ENCODE results near the gene PRDM15. TPM values are rescaled to one million over a fixed set of nuclear protein-coding genes. Genes with fewer than 3 reads are reported as not detected.
"Not testable (repeated sequence)": the region's sequence is repeated elsewhere in the genome, so short reads cannot be mapped to it uniquely, and the experiment has no call there.

PRDM15 gene
- total RNA-seq, 2 donors from 2014 or later = 6.7 to 18.1 TPM

- intact Hi-C loops (cut with DNase I) = no loop called here
- no peak overlapping the region for H3K27ac ChIP-seq
- H3K36me3 ChIP-seq = no peaks in the 10 kb centered on the region
- TF ChIP-seq POLR2A (IDR thresholded peaks at IDR 0.05) (no peak), POLR2AphosphoS5 (IDR thresholded peaks at IDR 0.05) (no peak), CTCF (IDR thresholded peaks at IDR 0.05) (no peak)
- H3K9me3 ChIP-seq = no peaks in the 10 kb centered on the region
- no peak overlapping the region for H3K4me3 ChIP-seq
- no peak for DNase-seq (ENCODE audit: low spot score)
- no peaks in the 10 kb centered on the region for H3K4me1 ChIP-seq (replicated peaks)
- H3K27me3 ChIP-seq (replicated peaks; ENCODE audit: insufficient read depth) = no peaks in the 10 kb centered on the region
- 98% methylated on average over 3 of the region's 3 CpGs for WGBS
Observed at GRCh38 chr21:41792711-41793110, 86.4 kb downstream of the PRDM15 start.

GRCh38 chr21:41786509-41786987 lies 92.6 kb downstream of the PRDM15 start:
- DNase-seq (ENCODE audit: low spot score) = peak; percentile 57
- intact Hi-C loops (cut with DNase I) = no loop called here
- WGBS = 17% methylated on average over 13 of the region's 13 CpGs
- no peaks in the 10 kb centered on the region for H3K4me1 ChIP-seq (replicated peaks)
- TF ChIP-seq POLR2AphosphoS5 (IDR thresholded peaks at IDR 0.05) = peak; percentile 54
- no peak for TF ChIP-seq CTCF (IDR thresholded peaks at IDR 0.05)
- no peak overlapping the region for H3K4me3 ChIP-seq
- H3K9me3 ChIP-seq = no peaks in the 10 kb centered on the region
- no peaks in the 10 kb centered on the region for H3K27me3 ChIP-seq (replicated peaks; ENCODE audit: insufficient read depth)
- no peaks in the 10 kb centered on the region for H3K36me3 ChIP-seq
- peak overlapping the region in 1 of 2 donors; percentile 21 for H3K27ac ChIP-seq

- H3K36me3 ChIP-seq; DNase-seq (ENCODE audit: low spot score); H3K4me1 ChIP-seq (replicated peaks); H3K9me3 ChIP-seq; H3K27me3 ChIP-seq (replicated peaks; ENCODE audit: insufficient read depth); H3K4me3 ChIP-seq; H3K27ac ChIP-seq; intact Hi-C loops (cut with DNase I): not testable (repeated sequence)
- WGBS = 93% methylated on average over 12 of the region's 12 CpGs
Observed at GRCh38 chr21:41785262-41785661, 93.9 kb downstream of the PRDM15 start.

GRCh38 chr21:41784456-41785102 lies 94.6 kb downstream of the PRDM15 start:
- DNase-seq (ENCODE audit: low spot score) = no peak
- Histone ChIP-seq H3K4me1 (replicated peaks) (no peaks in the 10 kb centered on the region), H3K27me3 (replicated peaks; ENCODE audit: insufficient read depth) (no peaks in the 10 kb centered on the region), H3K27ac (peak overlapping the region in 1 of 2 donors; percentile 35), H3K4me3 (no peak overlapping the region), H3K36me3 (no peaks in the 10 kb centered on the region), H3K9me3 (no peaks in the 10 kb centered on the region)
- WGBS = 93% methylated on average over 15 of the region's 15 CpGs
- TF ChIP-seq POLR2A (IDR thresholded peaks at IDR 0.05) = no peak
- TF ChIP-seq CTCF (IDR thresholded peaks at IDR 0.05) = no peak
- TF ChIP-seq POLR2AphosphoS5 (IDR thresholded peaks at IDR 0.05) = no peak
- intact Hi-C loops (cut with DNase I) = loop anchor here (5.0 kb wide), 1 partner anchor 502 kb away; no protein-coding TSS in a partner anchor

GRCh38 chr21:41783476-41784180 lies 95.5 kb downstream of the PRDM15 start:
- peak; percentile 75 for DNase-seq (ENCODE audit: low spot score)
- no peaks in the 10 kb centered on the region for H3K9me3 ChIP-seq
- 31% methylated on average over 18 of the region's 18 CpGs for WGBS
- no peak overlapping the region for H3K4me3 ChIP-seq
- no peaks in the 10 kb centered on the region for H3K36me3 ChIP-seq
- H3K27me3 ChIP-seq (replicated peaks; ENCODE audit: insufficient read depth) = no peaks in the 10 kb centered on the region
- H3K4me1 ChIP-seq (replicated peaks) = no peaks in the 10 kb centered on the region
- H3K27ac ChIP-seq = peak overlapping the region in 1 of 2 donors; percentile 35
- TF ChIP-seq POLR2AphosphoS5 (IDR thresholded peaks at IDR 0.05) (peak; percentile 63), POLR2A (IDR thresholded peaks at IDR 0.05) (no peak), CTCF (IDR thresholded peaks at IDR 0.05) (no peak)
- intact Hi-C loops (cut with DNase I) = loop anchor here (5.0 kb wide), 1 partner anchor 501 kb away; no protein-coding TSS in a partner anchor

Measured in prostate gland (tissue), 2 donors.